Fibroblast of lung (primary cell): ENCODE data around the gene TBX1. TPM values are rescaled to one million over a fixed set of nuclear protein-coding genes. Genes with fewer than 3 reads are reported as not detected.

Experiments used
- DNase-seq, 2 donors: peaks; one replicate each; pipeline versions ENCODE4 v3.0.0 to v3.0.0-alpha.2; 2010; ENCODE audit warnings: low read depth in 2 of 2
- H2AFZ ChIP-seq: 2 replicates; pipeline ENCODE4 v1.5.1; 2012; ENCODE audit warnings: low read length, control low read depth, inconsistent platforms
- H3K27ac ChIP-seq: 2 replicates; pipeline ENCODE4 v1.5.1; 2011; ENCODE audit warnings: low read length, control low read depth; ENCODE audit not compliant: insufficient read depth
- H3K27me3 ChIP-seq: 2 replicates; pipeline ENCODE4 v1.5.1; 2011; ENCODE audit warnings: mild to moderate bottlenecking, low read length; ENCODE audit not compliant: control insufficient read depth, insufficient read depth
- H3K36me3 ChIP-seq: 2 replicates; pipeline ENCODE4 v1.5.1; 2011; ENCODE audit warnings: low read length; ENCODE audit not compliant: control insufficient read depth, insufficient read depth
- H3K4me1 ChIP-seq: 2 replicates; pipeline ENCODE4 v1.5.1; 2011; ENCODE audit warnings: low read length; ENCODE audit not compliant: control insufficient read depth, insufficient read depth; ENCODE audit errors: extremely low read depth
- H3K4me2 ChIP-seq: 2 replicates; pipeline ENCODE4 v1.5.1; 2011; ENCODE audit warnings: low read length, control low read depth; ENCODE audit not compliant: insufficient read depth; ENCODE audit errors: extremely low read depth
- H3K4me3 ChIP-seq, 4 experiments: fragments of 200-600 bp in 1 of 4; sonication (generic) in 1 of 4; replicated peaks in 1 of 4; 2 replicates each; pipeline ENCODE4 v1.5.1; 2011 to 2016; ENCODE audit warnings: low read length in 4 of 4, low read depth in 3 of 4, mild to moderate bottlenecking in 3 of 4, control low read depth in 2 of 4, inconsistent platforms in 1 of 4, mixed read lengths in 1 of 4; ENCODE audit not compliant: insufficient read depth in 1 of 4; ENCODE audit errors: control extremely low read depth in 1 of 4
- H3K79me2 ChIP-seq: 2 replicates; pipeline ENCODE4 v1.5.1; 2012; ENCODE audit warnings: mild to moderate bottlenecking, low read length, inconsistent platforms; ENCODE audit not compliant: control insufficient read depth, insufficient read depth
- H3K9ac ChIP-seq: 2 replicates; pipeline ENCODE4 v1.5.1; 2011; ENCODE audit warnings: mild to moderate bottlenecking, low read length, control low read depth; ENCODE audit not compliant: insufficient read depth
- H3K9me3 ChIP-seq: 2 replicates; pipeline ENCODE4 v1.5.1; 2012; ENCODE audit warnings: low read depth, low read length; ENCODE audit not compliant: control insufficient read depth, insufficient read depth
- H4K20me1 ChIP-seq: 2 replicates; pipeline ENCODE4 v1.5.1; 2011; ENCODE audit warnings: low read length; ENCODE audit not compliant: control insufficient read depth, insufficient read depth; ENCODE audit errors: extremely low read depth
- CTCF ChIP-seq, 2 donors: IDR thresholded peaks in 1 of 2; conservative IDR thresholded peaks in 1 of 2; 1 replicate in 1 of 2; 2 replicates in 1 of 2; pipeline ENCODE4 v1.5.1; 2011 to 2012; ENCODE audit warnings: low read length in 2 of 2, control low read depth in 1 of 2, inconsistent platforms in 1 of 2, low read depth in 1 of 2, mild to moderate bottlenecking in 1 of 2
- EZH2 ChIP-seq: IDR thresholded peaks from 2 replicates; pipeline ENCODE4 v1.5.1; 2012; ENCODE audit warnings: low read length, control low read depth, mild to moderate bottlenecking; ENCODE audit errors: missing control alignments
- polyA plus RNA-seq, 2 donors: library from polyadenylated mRNA; depleted of rRNA in 1 of 2; stranded (reverse) in 1 of 2; unstranded in 1 of 2; fragments of >200 nt; gene quantifications; 2 replicates each; pipeline ENCODE4 v1.2.1, GENCODE V29; 2011 to 2012; ENCODE audit warnings: missing spikeins in 1 of 2
- total RNA-seq: library from RNA; depleted of rRNA; stranded (reverse); fragments of >200 nt; gene quantifications from 2 replicates; pipeline ENCODE4 v1.2.1, GENCODE V29; 2014

Gene TBX1
- total and polyA plus RNA-seq, 2 donors (not counting 1 experiment from before 2014, with no cell fraction given) = not detected

- Histone ChIP-seq H4K20me1 (no peaks in the 10 kb centered on the region), H3K4me2 (no peak overlapping the region), H3K4me1 (no peaks in the 10 kb centered on the region), H3K79me2 (no peaks in the 10 kb centered on the region), H3K9ac (no peak overlapping the region), H3K9me3 (no peaks in the 10 kb centered on the region), H3K27ac (no peak overlapping the region), H2AFZ (no peak overlapping the region), H3K4me3 (no peak overlapping the region), H3K27me3 (no peaks in the 10 kb centered on the region), H3K36me3 (no peaks in the 10 kb centered on the region)
- no peak for DNase-seq
- no peak for TF ChIP-seq CTCF (conservative IDR thresholded peaks at IDR 0.05 in 1 of 2, IDR thresholded peaks at IDR 0.05 in 1 of 2; ENCODE audit: low read depth in 1 of 2, low read length in 2 of 2)
- TF ChIP-seq EZH2 = no peak
These were observed 20.6 kb upstream of the TBX1 start for GRCh38 chr22:19739911-19740449.

- H3K79me2 ChIP-seq = no peaks in the 10 kb centered on the region
- no peaks in the 10 kb centered on the region for H3K9me3 ChIP-seq
- H4K20me1 ChIP-seq = no peaks in the 10 kb centered on the region
- H3K9ac ChIP-seq = no peak overlapping the region
- H3K36me3 ChIP-seq = no peaks in the 10 kb centered on the region
- no peak for DNase-seq
- no peak overlapping the region for H3K4me2 ChIP-seq
- H3K27ac ChIP-seq = no peak overlapping the region
- H3K4me3 ChIP-seq = no peak overlapping the region
- H3K4me1 ChIP-seq = no peaks in the 10 kb centered on the region
- no peak overlapping the region for H2AFZ ChIP-seq
- no peaks in the 10 kb centered on the region for H3K27me3 ChIP-seq
- TF ChIP-seq CTCF (conservative IDR thresholded peaks at IDR 0.05 in 1 of 2, IDR thresholded peaks at IDR 0.05 in 1 of 2; ENCODE audit: low read depth in 1 of 2, low read length in 2 of 2) (no peak), EZH2 (no peak)
These were observed 20.0 kb upstream of the TBX1 start for GRCh38 chr22:19740586-19740985.

GRCh38 chr22:19741053-19741452, 19.5 kb upstream of the TBX1 start:
- Histone ChIP-seq H3K9ac (no peak overlapping the region), H3K4me1 (no peaks in the 10 kb centered on the region), H3K79me2 (no peaks in the 10 kb centered on the region), H3K27ac (no peak overlapping the region), H3K27me3 (no peaks in the 10 kb centered on the region), H4K20me1 (no peaks in the 10 kb centered on the region), H3K36me3 (no peaks in the 10 kb centered on the region), H3K4me2 (no peak overlapping the region), H3K9me3 (no peaks in the 10 kb centered on the region), H2AFZ (no peak overlapping the region), H3K4me3 (no peak overlapping the region)
- TF ChIP-seq CTCF (conservative IDR thresholded peaks at IDR 0.05 in 1 of 2, IDR thresholded peaks at IDR 0.05 in 1 of 2; ENCODE audit: low read depth in 1 of 2, low read length in 2 of 2) = no peak
- TF ChIP-seq EZH2 = no peak
- DNase-seq = no peak
